Measurements from ENCODE around the gene YDJC.

DNA sequence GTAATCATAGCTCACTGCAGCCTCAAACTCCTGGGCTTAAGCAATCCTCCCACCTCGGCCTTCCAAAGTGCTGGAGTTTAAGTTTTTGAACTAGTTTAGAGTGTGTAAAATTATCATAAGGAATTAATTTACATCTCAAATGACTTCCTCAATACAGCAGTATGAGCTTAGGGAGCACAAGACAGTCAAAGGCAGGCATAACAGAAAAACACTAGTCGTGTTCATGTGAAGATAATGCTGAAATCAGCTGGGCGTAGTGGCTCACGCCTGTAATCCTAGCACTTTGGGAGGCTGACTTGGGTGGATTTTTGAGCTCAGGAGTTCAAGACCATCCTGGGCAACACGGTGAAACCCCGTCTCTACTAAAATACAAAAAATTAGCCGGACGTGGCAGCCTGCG, 25.8 kb downstream of the YDJC start:
- TF ChIP-seq, protein P1, sequence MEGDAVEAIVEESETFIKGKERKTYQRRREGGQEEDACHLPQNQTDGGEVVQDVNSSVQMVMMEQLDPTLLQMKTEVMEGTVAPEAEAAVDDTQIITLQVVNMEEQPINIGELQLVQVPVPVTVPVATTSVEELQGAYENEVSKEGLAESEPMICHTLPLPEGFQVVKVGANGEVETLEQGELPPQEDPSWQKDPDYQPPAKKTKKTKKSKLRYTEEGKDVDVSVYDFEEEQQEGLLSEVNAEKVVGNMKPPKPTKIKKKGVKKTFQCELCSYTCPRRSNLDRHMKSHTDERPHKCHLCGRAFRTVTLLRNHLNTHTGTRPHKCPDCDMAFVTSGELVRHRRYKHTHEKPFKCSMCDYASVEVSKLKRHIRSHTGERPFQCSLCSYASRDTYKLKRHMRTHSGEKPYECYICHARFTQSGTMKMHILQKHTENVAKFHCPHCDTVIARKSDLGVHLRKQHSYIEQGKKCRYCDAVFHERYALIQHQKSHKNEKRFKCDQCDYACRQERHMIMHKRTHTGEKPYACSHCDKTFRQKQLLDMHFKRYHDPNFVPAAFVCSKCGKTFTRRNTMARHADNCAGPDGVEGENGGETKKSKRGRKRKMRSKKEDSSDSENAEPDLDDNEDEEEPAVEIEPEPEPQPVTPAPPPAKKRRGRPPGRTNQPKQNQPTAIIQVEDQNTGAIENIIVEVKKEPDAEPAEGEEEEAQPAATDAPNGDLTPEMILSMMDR (IDR thresholded peaks at IDR 0.05; ENCODE audit: borderline replicate concordance, extremely low read depth, low read length, poor library complexity, severe bottlenecking), result no peak
- TF ChIP-seq EZH2 (IDR thresholded peaks at IDR 0.05; ENCODE audit: borderline replicate concordance, low read depth, low read length, severe bottlenecking), result no peak
